GM19193 (cell line): Measurements from ENCODE around the gene ALOX5.

Experiments
- POLR2A ChIP-seq: IDR thresholded peaks from 4 replicates; pipeline ENCODE4 v1.6.1; 2011; ENCODE audit not compliant: insufficient read depth, insufficient read length; ENCODE audit errors: extremely low read depth

The ALOX5 gene

GRCh38 chr10:45491061-45491460, 117.0 kb downstream of the ALOX5 start:
- no peak for TF ChIP-seq POLR2A
